ENCODE measurements around the gene CDHR3. TPM values are rescaled to one million over a fixed set of nuclear protein-coding genes. Genes with fewer than 3 reads are reported as not detected.

The CDHR3 gene
- total RNA-seq, 1 experiment from 2014 or later = 8.7 TPM

- BruUV-seq (replicated peaks) = no TSS peak
- Histone ChIP-seq H3K9me2 (ENCODE audit: insufficient read depth) (no peaks in the 10 kb centered on the region), H3K27ac (no peak overlapping the region), H3K4me1 (replicated peaks; ENCODE audit: insufficient read depth) (no peaks in the 10 kb centered on the region), H3K79me2 (ENCODE audit: low read depth) (no peaks in the 10 kb centered on the region), H2AFZ (no peak overlapping the region), H3K27me3 (ENCODE audit: insufficient read depth, low read depth) (no peaks in the 10 kb centered on the region), H4K20me1 (ENCODE audit: insufficient read depth) (no peaks in the 10 kb centered on the region), H3K36me3 (ENCODE audit: low read depth) (no peaks in the 10 kb centered on the region), H3K4me3 (no peak overlapping the region), H3K9me3 (ENCODE audit: insufficient read depth, low read depth) (peaks cover 4% of the 10 kb centered on the region; the same call in 1 of the 2 replicates), H3F3A (ENCODE audit: insufficient read depth, low read depth) (no peaks in the 10 kb centered on the region), H3K4me2 (no peak overlapping the region)
- ChIA-PET CTCF (no interaction called here), POLR2A (ENCODE audit: unreplicated experiment) (no interaction called here)
- intact Hi-C loops (cut with micrococcal nuclease; ENCODE audit: unreplicated experiment) = no loop called here
- DNase-seq = no peak
- TF ChIP-seq CTCF (conservative IDR thresholded peaks at IDR 0.05) (no peak), EZH2 (IDR thresholded peaks at IDR 0.05; ENCODE audit: low read depth) (no peak)
Measured at GRCh38 chr7:105924945-105925344, 38.1 kb upstream of the CDHR3 start.

- Histone ChIP-seq H4K20me1 (ENCODE audit: insufficient read depth) (no peaks in the 10 kb centered on the region), H3K9me3 (ENCODE audit: insufficient read depth, low read depth) (peaks cover 4% of the 10 kb centered on the region; the same call in 1 of the 2 replicates), H3K4me2 (no peak overlapping the region), H3K36me3 (ENCODE audit: low read depth) (no peaks in the 10 kb centered on the region), H3K27ac (no peak overlapping the region), H2AFZ (no peak overlapping the region), H3K79me2 (ENCODE audit: low read depth) (no peaks in the 10 kb centered on the region), H3K4me3 (no peak overlapping the region), H3K9me2 (ENCODE audit: insufficient read depth) (no peaks in the 10 kb centered on the region), H3F3A (ENCODE audit: insufficient read depth, low read depth) (no peaks in the 10 kb centered on the region), H3K4me1 (replicated peaks; ENCODE audit: insufficient read depth) (no peaks in the 10 kb centered on the region), H3K27me3 (ENCODE audit: insufficient read depth, low read depth) (no peaks in the 10 kb centered on the region)
- ChIA-PET CTCF (no interaction called here), POLR2A (ENCODE audit: unreplicated experiment) (no interaction called here)
- no TSS peak for BruUV-seq (replicated peaks)
- TF ChIP-seq EZH2 (IDR thresholded peaks at IDR 0.05; ENCODE audit: low read depth) = no peak
- no peak for TF ChIP-seq CTCF (conservative IDR thresholded peaks at IDR 0.05)
- intact Hi-C loops (cut with micrococcal nuclease; ENCODE audit: unreplicated experiment) = no loop called here
- DNase-seq = no peak
Measured at GRCh38 chr7:105926131-105926530, 36.9 kb upstream of the CDHR3 start.

- Histone ChIP-seq H3K9me3 (ENCODE audit: insufficient read depth, low read depth) (no peaks in the 10 kb centered on the region), H3K9me2 (ENCODE audit: insufficient read depth) (no peaks in the 10 kb centered on the region), H3K27ac (no peak overlapping the region), H3K27me3 (ENCODE audit: insufficient read depth, low read depth) (no peaks in the 10 kb centered on the region), H3K4me1 (replicated peaks; ENCODE audit: insufficient read depth) (no peaks in the 10 kb centered on the region), H3K4me3 (no peak overlapping the region), H3K79me2 (ENCODE audit: low read depth) (no peaks in the 10 kb centered on the region), H3K36me3 (ENCODE audit: low read depth) (no peaks in the 10 kb centered on the region), H3K4me2 (no peak overlapping the region), H2AFZ (no peak overlapping the region), H3F3A (ENCODE audit: insufficient read depth, low read depth) (no peaks in the 10 kb centered on the region), H4K20me1 (ENCODE audit: insufficient read depth) (no peaks in the 10 kb centered on the region)
- TF ChIP-seq EZH2 (IDR thresholded peaks at IDR 0.05; ENCODE audit: low read depth) = no peak
- TF ChIP-seq CTCF (conservative IDR thresholded peaks at IDR 0.05) = no peak
- CTCF ChIA-PET = no interaction called here
- DNase-seq = no peak
- BruUV-seq (replicated peaks) = no TSS peak
- POLR2A ChIA-PET (ENCODE audit: unreplicated experiment) = no interaction called here
- intact Hi-C loops (cut with micrococcal nuclease; ENCODE audit: unreplicated experiment) = no loop called here
Measured at GRCh38 chr7:105931179-105931578, 31.9 kb upstream of the CDHR3 start.
